Frontal cortex (tissue), 4 donors: ENCODE measurements around the gene CHCHD6. TPM values are rescaled to one million over a fixed set of nuclear protein-coding genes. Genes with fewer than 3 reads are reported as not detected.
A peak's percentile ranks its signal among the peaks of the same experiment; 100 is the strongest.

Experiments used
- DNase-seq, 2 donors: peaks; one replicate each; pipeline ENCODE4 v3.0.0; 2012; ENCODE audit warnings: low spot score in 2 of 2
- FAIRE-seq: peaks from 2 replicates; lab custom pipeline; 2012; peaks lifted over from hg19 to GRCh38; lab: Jason Lieb, UNC
- total RNA-seq: library from RNA; depleted of rRNA; stranded (reverse); fragments of >200 nt; gene quantifications from one replicate; pipeline ENCODE4 v1.2.3, GENCODE V29; 2014
- donor health status: control.
- donor health status: control.
- donor health status: control.

The CHCHD6 gene
- total RNA-seq, 1 donor from 2014 or later: 33.8 TPM

- FAIRE-seq: no peak
Observed at GRCh38 chr3:126979046-126979628, 275.1 kb downstream of the CHCHD6 start.

GRCh38 chr3:126980266-126980811, 276.3 kb downstream of the CHCHD6 start:
- FAIRE-seq: no peak
- no peak for DNase-seq

More at GRCh38 chr3:126979046-126979628, 275.1 kb downstream of the CHCHD6 start:
- DNase-seq: no peak

DNA sequence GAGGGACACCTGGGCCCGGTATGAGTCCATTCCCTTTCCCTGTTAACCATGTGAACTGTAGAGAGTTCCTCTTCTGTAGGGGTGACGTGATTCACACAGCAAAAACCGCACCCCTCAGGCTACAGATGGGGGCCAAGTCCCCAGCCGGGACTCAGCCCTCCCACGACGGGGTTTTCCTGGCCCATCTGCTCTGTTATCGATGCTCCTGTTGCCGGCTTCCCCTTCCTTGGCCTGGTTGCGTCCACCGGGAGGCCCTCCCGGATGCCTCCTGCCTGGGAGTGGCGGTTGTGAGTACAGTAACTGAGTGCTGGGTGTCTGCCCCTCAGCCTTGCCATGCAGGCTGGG, 278.1 kb downstream of the CHCHD6 start:
- no peak for DNase-seq
- no peak for FAIRE-seq

GRCh38 chr3:126982471-126983175, 278.6 kb downstream of the CHCHD6 start, which contains the start of gene PLXNA1:
Gene PLXNA1 (plus strand): TSS chr3:126983115. CDS start chr3:126988594, 5,479 bp downstream.
- FAIRE-seq (no peak), DNase-seq (peak; percentile 95 to 96)

DNA sequence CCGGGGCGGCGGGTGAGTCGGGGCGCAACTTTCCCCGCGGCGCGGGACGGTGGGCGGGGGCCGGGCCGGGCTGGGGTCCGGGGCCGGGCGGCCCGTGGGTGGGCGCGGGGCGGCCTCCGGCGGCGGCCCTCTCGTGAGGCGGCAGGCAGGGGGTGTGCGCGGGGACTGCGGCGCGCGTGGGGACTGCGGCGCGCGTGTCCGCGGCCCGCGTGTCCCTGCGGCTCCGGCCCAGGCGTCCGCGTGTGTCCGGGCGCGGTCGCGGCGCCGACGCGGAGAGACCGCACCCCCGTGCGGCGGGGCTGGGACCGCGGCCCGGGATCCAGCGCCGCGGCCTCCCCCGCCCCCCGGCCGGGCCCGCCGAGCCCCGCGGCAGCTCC, 279.2 kb downstream of the CHCHD6 start:
- peak; percentile 77 to 79 for DNase-seq
- no peak for FAIRE-seq

- no peak for FAIRE-seq
Observed at GRCh38 chr3:126983653-126984390, 279.8 kb downstream of the CHCHD6 start.

DNA sequence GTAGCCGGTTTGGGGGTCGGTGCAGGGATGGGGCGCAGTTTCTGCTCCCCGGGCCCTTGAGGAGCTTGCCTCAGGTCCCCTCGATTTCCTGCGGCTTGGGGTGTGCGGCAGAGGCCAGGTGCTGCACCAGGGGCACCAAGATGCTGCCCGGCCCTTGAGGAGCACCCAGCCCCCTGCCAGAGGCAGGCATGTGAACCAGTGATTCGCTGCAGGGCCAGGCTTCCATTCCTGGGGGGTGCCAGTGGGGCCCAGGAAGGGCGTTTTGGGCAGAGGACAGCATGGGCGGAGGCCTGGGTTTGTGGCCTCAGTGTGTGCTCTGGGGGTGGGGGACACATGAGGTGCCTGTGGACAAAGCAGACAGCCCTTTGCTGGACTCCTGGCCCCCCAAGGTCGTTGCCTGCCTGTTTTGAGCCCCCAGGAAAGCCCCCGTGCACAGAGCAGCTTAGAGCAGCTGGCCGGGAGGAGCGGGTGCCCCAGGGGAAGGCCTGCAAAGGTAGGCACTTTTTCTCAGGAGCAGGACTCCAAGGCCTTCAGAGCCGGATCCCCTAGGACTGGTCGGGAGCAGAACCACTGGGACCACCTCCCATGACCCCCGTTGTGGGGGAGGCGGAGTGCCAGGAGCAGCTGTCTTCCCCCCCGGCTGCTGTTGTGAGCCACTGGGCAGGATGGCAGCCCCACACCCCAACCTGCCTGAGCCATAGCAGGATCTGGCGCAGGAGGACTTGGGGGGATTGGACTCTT, 280.5 kb downstream of the CHCHD6 start:
- FAIRE-seq (no peak), DNase-seq (no peak)

More at GRCh38 chr3:126983653-126984390, 279.8 kb downstream of the CHCHD6 start:
- no peak for DNase-seq

- no peak for DNase-seq
- no peak for FAIRE-seq
Observed at GRCh38 chr3:126985132-126985985, 281.3 kb downstream of the CHCHD6 start.

DNA sequence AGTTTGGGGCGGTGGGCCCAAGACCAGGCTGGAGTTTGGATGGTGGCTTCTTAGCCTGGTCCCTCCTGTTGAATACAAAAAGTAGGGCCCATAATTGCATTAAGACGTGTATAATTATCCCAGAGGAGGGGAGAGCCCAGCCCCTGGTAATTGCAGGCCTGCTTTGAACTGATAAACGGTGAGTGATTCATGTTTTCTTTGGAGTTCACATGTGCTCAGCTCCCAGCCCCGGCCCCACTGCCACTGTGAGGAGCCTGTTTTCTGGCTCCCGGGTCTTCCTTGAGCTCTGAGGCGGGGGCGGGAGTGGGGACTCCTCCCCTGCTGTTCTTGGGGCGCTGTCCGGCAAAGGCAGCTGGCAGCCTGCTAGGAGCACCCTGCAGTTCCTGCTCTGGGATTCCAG, 282.0 kb downstream of the CHCHD6 start:
- no peak for DNase-seq
- no peak for FAIRE-seq

GRCh38 chr3:126987129-126987528, 283.1 kb downstream of the CHCHD6 start:
- no peak for DNase-seq
- no peak for FAIRE-seq

DNA sequence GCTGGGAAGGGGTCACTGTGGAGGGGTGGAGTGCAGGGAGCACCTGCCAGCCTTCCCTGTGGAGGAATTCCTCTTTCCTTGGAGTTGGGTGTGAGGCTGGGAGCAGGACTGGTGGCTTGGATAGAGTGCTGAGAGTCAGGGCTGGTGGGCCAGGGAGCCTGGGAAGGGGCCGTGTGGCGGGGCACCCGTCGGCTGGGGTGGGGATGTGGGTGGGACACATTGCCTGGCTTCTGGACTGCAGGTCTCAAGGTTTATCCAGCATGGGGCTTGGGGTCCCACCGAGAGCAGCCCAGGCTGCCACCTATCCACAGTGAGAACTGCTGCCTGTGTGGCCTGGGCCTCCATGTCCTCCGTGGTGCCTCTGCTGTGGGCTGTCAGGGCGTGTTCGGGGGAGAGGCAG, 283.6 kb downstream of the CHCHD6 start:
- DNase-seq (no peak), FAIRE-seq (no peak)

DNA sequence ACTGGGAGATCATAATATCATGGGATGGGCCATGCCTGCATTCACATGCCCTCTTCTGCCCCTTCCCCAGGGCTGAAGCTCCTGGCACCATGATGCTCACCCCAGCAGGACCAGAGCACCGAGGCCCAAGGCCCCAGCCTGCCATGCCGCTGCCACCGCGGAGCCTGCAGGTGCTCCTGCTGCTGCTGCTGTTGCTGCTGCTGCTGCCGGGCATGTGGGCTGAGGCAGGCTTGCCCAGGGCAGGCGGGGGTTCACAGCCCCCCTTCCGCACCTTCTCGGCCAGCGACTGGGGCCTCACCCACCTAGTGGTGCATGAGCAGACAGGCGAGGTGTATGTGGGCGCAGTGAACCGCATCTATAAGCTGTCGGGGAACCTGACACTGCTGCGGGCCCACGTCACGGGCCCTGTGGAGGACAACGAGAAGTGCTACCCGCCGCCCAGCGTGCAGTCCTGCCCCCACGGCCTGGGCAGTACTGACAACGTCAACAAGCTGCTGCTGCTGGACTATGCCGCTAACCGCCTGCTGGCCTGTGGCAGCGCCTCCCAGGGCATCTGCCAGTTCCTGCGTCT, 284.5 kb downstream of the CHCHD6 start:
- FAIRE-seq (no peak), DNase-seq (no peak)

GRCh38 chr3:126989316-126990023, 285.4 kb downstream of the CHCHD6 start:
- DNase-seq (no peak), FAIRE-seq (no peak)

- DNase-seq (no peak), FAIRE-seq (no peak)
Observed at GRCh38 chr3:126990024-126990700, 286.1 kb downstream of the CHCHD6 start.

DNA sequence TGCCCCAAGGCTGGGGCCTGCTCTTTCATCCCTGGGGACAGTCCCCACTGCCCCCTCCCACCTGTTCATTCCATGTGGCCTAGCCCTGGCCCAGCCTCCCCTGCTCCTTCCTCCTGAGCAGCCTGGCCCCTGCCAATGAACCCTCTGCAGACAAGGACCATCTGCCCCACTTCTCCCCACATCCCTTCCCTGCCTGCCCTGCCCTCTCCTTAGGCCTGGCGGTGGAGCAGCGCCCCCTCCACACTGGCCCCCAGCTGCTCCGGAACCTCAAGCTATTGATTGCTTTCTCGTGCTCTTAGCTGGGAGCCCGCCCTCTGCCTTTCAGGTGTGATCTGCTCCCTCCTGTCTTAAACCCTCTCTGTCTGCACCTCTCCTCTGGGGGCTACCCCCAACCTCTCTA, 286.9 kb downstream of the CHCHD6 start:
- FAIRE-seq (no peak), DNase-seq (no peak)

DNA sequence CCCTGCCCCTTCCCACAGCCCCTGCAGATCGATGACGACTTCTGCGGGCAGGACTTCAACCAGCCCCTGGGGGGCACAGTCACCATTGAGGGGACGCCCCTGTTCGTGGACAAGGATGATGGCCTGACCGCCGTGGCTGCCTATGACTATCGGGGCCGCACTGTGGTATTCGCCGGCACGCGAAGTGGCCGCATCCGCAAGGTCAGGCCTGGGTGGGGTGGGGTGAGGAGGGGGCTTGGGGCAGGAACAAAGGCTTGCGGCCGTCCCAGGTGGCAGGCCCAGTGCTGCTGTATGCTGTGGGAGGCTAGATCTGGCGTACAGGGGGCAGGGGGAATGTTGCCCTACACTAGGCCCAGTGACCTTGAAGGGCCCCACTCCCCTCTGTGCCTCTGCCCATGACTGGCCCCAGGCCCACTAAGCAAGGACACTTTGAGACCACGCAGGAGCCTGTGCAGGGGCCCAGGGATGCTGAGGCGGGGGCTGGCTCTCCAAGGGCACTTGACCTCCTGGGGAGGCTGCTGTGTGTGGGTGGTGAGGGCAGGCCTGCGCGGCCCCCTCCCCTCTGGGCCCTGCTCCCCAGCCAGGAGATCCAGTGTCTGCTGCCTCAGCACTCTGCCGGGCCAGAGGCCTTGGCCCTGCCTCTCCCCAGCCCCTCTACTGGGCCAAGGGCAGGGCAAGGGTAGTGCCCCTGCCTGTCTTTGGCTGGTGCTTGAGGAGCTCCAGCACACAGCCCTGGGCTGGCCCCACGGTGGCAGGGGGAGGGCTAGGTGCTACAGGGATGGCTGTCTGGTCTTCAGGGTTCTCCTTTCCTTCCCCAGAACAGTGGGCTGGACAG, 287.5 kb downstream of the CHCHD6 start:
- DNase-seq (no peak), FAIRE-seq (no peak)

DNA sequence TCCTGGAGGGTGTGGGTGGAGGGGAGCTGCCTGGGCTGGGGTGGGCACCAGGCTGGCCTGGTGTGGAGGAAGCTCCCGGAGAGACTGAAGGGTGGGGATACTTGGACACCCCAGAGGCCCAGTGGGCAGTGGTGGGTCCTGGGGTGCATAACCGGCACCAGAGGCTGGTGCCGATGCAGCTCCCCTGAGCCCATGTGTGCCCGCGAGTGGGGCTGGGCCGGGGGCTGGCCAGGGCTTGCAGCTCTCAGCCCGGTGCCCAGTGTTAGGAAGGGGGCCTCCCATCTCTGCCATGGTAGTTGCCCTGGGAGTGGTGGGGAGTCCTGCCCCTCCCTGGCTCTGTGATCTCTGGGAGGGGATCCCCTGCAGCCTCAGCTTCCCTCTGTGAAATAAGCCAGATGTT, 288.2 kb downstream of the CHCHD6 start:
- no peak for DNase-seq
- FAIRE-seq: no peak
